Ovary (tissue), 3 donors: ENCODE measurements around the gene ACTL7B.

Experiments used
- EP300 ChIP-seq: sonication (generic); formaldehyde crosslinking; IDR thresholded peaks from one replicate; pipeline ENCODE4 v1.6.1; 2017; ENCODE audit warnings: antibody characterized with exemption
- POLR2A ChIP-seq: fragments of 450-650 bp; IDR thresholded peaks from one replicate; pipeline ENCODE4 v1.6.1; 2017; ENCODE audit warnings: antibody characterized with exemption, mild to moderate bottlenecking, moderate library complexity
- TF ChIP-seq, protein P1 (sequence below), 3 donors: fragments of 450-650 bp in 2 of 3; fragments of 200-600 bp in 1 of 3; IDR thresholded peaks; one replicate each; pipeline versions ENCODE4 v1.5.1 to v1.8.0; 2016 to 2022; ENCODE audit warnings: antibody characterized with exemption in 3 of 3, mild to moderate bottlenecking in 1 of 3
- donor health status: DM: no; HTN: no; CAD: no.

DNA sequence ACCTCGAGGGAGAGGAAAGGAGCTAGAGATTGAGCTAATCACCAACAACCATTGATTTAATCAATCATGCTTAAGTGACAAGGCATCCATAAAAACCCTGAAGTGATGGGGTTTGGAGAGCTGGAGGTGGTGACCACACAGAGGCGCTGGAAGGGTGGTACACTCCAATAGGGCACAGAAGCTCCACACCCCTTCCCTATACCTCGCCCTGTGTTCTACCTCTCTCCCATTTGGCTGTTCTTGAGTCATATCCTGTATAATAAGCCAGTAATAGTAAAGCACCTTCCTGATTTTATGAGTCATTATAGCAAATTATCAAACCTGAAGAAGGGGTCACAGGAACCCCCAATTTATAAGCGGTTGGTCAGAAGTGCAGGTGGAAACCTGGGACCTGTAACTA, 18.3 kb downstream of the ACTL7B start:
- TF ChIP-seq, protein P1, sequence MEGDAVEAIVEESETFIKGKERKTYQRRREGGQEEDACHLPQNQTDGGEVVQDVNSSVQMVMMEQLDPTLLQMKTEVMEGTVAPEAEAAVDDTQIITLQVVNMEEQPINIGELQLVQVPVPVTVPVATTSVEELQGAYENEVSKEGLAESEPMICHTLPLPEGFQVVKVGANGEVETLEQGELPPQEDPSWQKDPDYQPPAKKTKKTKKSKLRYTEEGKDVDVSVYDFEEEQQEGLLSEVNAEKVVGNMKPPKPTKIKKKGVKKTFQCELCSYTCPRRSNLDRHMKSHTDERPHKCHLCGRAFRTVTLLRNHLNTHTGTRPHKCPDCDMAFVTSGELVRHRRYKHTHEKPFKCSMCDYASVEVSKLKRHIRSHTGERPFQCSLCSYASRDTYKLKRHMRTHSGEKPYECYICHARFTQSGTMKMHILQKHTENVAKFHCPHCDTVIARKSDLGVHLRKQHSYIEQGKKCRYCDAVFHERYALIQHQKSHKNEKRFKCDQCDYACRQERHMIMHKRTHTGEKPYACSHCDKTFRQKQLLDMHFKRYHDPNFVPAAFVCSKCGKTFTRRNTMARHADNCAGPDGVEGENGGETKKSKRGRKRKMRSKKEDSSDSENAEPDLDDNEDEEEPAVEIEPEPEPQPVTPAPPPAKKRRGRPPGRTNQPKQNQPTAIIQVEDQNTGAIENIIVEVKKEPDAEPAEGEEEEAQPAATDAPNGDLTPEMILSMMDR (IDR thresholded peaks at IDR 0.05), result no peak
- TF ChIP-seq POLR2A, result no peak
- TF ChIP-seq EP300, result no peak
